Omental fat pad (tissue), 4 donors: Measurements from ENCODE around the gene CASZ1. TPM values are rescaled to one million over a fixed set of nuclear protein-coding genes. Genes with fewer than 3 reads are reported as not detected.
A peak's percentile ranks its signal among the peaks of the same experiment; 100 is the strongest.

Source experiments
- ATAC-seq: fragments of 150-250 bp; one replicate; pipeline ENCODE4 v1.9.1; 2016; ENCODE audit warnings: mild to moderate bottlenecking, moderate library complexity; ENCODE audit not compliant: low FRiP score
- DNase-seq: peaks from one replicate; pipeline ENCODE4 v3.0.0-alpha.2; 2019; ENCODE audit warnings: low spot score
- total RNA-seq, 4 donors: library from RNA; depleted of rRNA; stranded (reverse); fragments of >200 nt; gene quantifications; one replicate each; pipeline ENCODE4 v1.1.0, GENCODE V29; 2016
- TF ChIP-seq, protein P1 (sequence below), 3 donors: fragments of 450-650 bp; IDR thresholded peaks; one replicate each; pipeline ENCODE4 v1.5.1; 2016 to 2017; ENCODE audit warnings: antibody characterized with exemption in 3 of 3, mild to moderate bottlenecking in 3 of 3, moderate library complexity in 2 of 3

CASZ1 gene, protein sequence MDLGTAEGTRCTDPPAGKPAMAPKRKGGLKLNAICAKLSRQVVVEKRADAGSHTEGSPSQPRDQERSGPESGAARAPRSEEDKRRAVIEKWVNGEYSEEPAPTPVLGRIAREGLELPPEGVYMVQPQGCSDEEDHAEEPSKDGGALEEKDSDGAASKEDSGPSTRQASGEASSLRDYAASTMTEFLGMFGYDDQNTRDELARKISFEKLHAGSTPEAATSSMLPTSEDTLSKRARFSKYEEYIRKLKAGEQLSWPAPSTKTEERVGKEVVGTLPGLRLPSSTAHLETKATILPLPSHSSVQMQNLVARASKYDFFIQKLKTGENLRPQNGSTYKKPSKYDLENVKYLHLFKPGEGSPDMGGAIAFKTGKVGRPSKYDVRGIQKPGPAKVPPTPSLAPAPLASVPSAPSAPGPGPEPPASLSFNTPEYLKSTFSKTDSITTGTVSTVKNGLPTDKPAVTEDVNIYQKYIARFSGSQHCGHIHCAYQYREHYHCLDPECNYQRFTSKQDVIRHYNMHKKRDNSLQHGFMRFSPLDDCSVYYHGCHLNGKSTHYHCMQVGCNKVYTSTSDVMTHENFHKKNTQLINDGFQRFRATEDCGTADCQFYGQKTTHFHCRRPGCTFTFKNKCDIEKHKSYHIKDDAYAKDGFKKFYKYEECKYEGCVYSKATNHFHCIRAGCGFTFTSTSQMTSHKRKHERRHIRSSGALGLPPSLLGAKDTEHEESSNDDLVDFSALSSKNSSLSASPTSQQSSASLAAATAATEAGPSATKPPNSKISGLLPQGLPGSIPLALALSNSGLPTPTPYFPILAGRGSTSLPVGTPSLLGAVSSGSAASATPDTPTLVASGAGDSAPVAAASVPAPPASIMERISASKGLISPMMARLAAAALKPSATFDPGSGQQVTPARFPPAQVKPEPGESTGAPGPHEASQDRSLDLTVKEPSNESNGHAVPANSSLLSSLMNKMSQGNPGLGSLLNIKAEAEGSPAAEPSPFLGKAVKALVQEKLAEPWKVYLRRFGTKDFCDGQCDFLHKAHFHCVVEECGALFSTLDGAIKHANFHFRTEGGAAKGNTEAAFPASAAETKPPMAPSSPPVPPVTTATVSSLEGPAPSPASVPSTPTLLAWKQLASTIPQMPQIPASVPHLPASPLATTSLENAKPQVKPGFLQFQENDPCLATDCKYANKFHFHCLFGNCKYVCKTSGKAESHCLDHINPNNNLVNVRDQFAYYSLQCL (N-terminal part only)
- 1 to 10 TPM; 2.5 to 7.9 (median 6.0) TPM for total RNA-seq

DNA sequence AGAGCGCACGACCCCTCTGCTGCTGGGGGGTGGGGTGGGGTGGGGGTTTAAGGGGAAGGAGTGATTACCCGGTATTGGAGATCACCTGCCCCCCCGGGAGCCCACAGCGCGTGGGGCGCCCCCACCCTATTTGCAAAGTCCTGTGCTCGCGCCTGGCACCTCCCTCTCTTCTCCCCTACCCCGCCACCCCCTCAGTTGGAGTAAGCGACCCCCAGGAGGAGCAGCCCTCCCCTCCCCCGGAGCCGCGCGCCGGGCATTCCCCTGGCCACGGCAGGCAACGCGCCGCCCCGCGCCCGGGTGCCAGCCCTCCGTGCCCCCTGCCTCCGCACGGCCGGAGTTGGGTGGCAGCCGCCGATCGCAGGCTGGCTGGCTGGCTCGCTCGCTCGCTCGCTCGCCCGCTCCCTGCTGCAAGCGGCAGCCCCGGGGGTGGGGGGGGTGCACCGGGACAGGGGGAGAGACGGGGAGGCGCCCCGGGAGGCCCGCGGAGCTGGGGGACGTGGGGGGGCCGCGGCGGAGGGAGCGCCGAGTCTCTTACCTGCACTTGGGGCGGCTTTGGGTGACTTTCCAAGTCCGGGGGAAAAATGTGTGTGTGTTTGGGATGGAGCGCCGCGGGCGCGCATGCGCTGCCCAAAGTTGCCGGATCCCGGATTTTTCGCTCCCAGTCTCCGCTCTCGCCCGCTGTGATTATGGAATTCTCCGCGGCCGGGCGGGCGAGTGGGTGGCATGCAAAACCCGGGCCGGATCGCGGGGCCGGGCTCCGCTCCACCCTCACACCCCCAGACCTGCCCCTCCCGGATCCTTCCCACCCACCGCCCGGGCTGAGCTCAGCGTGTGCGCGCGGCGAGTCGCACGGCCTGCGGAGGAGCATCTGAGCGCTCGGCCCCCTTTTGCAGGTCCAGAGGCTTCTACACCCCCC lies at the start of gene CASZ1:
Gene CASZ1, minus strand, starts transcription at position 618 of the 916 bp plus-strand sequence. CDS start 102,757 bp downstream, outside the sequence.
- ATAC-seq (peak; percentile 81), DNase-seq (peak; percentile 42)
- TF ChIP-seq, protein P1, sequence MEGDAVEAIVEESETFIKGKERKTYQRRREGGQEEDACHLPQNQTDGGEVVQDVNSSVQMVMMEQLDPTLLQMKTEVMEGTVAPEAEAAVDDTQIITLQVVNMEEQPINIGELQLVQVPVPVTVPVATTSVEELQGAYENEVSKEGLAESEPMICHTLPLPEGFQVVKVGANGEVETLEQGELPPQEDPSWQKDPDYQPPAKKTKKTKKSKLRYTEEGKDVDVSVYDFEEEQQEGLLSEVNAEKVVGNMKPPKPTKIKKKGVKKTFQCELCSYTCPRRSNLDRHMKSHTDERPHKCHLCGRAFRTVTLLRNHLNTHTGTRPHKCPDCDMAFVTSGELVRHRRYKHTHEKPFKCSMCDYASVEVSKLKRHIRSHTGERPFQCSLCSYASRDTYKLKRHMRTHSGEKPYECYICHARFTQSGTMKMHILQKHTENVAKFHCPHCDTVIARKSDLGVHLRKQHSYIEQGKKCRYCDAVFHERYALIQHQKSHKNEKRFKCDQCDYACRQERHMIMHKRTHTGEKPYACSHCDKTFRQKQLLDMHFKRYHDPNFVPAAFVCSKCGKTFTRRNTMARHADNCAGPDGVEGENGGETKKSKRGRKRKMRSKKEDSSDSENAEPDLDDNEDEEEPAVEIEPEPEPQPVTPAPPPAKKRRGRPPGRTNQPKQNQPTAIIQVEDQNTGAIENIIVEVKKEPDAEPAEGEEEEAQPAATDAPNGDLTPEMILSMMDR (IDR thresholded peaks at IDR 0.05) = no peak

DNA sequence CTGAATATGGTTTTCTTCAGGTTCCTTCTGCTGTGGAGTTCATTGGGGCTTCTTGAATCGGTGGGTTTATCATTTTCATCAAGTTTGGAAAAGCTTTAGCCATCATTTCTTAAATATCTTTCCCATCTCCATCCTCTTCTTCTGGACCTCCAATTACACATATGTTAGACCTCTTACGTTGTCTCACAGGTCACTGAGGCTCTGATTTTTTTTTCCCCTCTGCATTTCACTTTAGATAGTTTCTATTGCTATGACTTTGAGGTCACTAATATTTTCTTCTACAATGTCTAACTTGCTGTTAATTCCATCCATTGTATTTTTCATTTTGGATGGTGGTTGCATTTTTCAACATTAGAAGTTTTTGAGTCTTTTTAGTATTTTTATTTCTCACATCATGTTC lies 47.3 kb upstream of the CASZ1 start:
- TF ChIP-seq, protein P1 (IDR thresholded peaks at IDR 0.05) = no peak
- no peak for DNase-seq

DNA sequence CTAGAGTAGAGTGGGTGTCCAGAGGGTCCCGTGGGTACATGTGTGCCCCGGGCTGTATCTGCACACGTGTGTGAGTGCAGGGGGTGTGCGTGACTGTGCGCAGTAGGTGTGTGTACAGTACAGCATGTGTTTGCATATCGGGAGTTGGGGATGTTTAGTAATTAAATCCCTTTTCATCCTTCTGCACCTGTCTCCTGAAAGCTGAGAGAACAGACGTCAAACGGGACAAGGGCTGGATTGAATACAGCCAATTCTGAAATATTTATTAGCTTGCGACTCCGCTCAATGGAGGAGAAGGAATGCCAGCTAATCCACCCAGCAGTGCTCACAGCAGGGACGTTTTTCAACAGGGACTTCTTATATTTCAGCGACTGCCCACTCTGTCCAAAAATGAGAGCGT lies 44.7 kb upstream of the CASZ1 start:
- ATAC-seq (no peak), DNase-seq (no peak)
- TF ChIP-seq, protein P1 (IDR thresholded peaks at IDR 0.05) = no peak

More for the DNA sequence above, 47.3 kb upstream of the CASZ1 start:
- no peak for ATAC-seq

DNA sequence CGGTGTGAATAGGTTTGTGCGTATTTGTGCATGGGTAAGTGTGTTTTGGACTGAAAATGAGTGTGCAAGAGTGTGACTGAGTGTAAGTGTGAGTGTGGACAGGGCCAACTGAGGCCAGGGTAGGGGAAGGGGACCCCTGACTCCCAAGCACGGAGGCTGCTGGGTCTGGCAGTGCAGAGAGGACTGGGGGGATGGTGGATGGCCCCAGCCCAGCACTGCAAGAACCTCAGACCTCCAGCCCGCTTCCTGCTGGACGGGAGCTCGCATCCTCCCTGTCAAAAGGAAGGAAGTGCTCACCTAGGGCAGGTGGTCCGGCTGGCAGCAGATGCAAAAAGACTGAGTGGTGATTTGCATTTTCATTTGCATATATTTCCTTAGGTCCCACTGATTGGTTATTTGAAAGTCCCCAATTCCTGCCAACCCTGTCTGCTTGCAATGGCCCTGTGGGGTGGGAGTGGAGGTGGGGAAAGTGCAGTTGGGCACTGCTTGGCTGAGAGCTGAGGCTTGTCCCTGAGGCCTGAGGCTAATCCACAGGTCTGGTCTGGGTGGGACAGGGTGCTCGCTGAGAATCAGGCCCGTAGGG lies 42.8 kb upstream of the CASZ1 start:
- ATAC-seq (no peak), DNase-seq (no peak)
- TF ChIP-seq, protein P1 (IDR thresholded peaks at IDR 0.05) = no peak

DNA sequence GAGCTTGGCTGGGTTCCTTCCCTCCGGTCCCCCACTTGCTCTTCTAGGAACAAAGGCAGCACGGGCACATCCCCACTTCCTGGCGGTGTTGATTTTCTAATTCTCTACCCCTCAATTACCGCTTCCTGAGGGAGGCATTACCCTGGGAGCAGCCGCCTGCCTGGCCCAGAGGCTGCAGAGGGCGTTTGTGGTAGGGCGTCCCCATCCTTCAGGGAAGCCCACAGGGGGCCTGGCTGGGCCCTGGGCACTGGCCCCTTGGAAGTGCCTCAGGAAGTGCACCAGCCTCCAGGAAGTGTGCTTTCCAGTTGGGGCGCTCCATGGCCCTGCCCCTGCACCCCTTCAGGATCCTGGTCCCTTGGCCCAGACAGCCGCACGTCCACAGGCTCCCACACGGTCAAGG lies 42.1 kb upstream of the CASZ1 start:
- ATAC-seq (no peak), DNase-seq (no peak)
- TF ChIP-seq, protein P1 (IDR thresholded peaks at IDR 0.05) = no peak
